Measurements from ENCODE around the gene MEF2D.

The MEF2D gene

GRCh38 chr1:156476501-156477298 lies 23.9 kb downstream of the MEF2D start (continued):
- no peak for TF ChIP-seq FEZF1 (tag by site-specific recombination; IDR thresholded peaks at IDR 0.05)
- peak; percentile 88 for TF ChIP-seq EGR2 (tag by site-specific recombination; IDR thresholded peaks at IDR 0.05; ENCODE audit: low read depth)
- no peak for TF ChIP-seq HIC1 (tag by site-specific recombination; IDR thresholded peaks at IDR 0.05)
- no peak for TF ChIP-seq ZNF114 (tag by site-specific recombination; IDR thresholded peaks at IDR 0.05)
- TF ChIP-seq REST (tag by site-specific recombination; IDR thresholded peaks at IDR 0.05), result peak; percentile 61; the same call in 1 of the 2 replicates
- TF ChIP-seq PATZ1 (tag by site-specific recombination; IDR thresholded peaks at IDR 0.05), result peak; percentile 66
- no peak for TF ChIP-seq ZNF561 (tag by site-specific recombination; IDR thresholded peaks at IDR 0.05; ENCODE audit: borderline replicate concordance)
- TF ChIP-seq ZNF660 (tag by site-specific recombination; IDR thresholded peaks at IDR 0.05), result no peak
- TF ChIP-seq OVOL3 (tag by site-specific recombination; IDR thresholded peaks at IDR 0.05), result no peak
- no peak for TF ChIP-seq ELK4 (IDR thresholded peaks at IDR 0.05; ENCODE audit: borderline replicate concordance, low read depth, low read length)
- no peak for TF ChIP-seq ZBTB10 (tag by site-specific recombination; IDR thresholded peaks at IDR 0.05)
- TF ChIP-seq ZNF529 (tag by site-specific recombination; IDR thresholded peaks at IDR 0.05; ENCODE audit: insufficient replicate concordance), result no peak
- TF ChIP-seq INSM2 (tag by site-specific recombination; IDR thresholded peaks at IDR 0.05), result no peak
- no peak for TF ChIP-seq SCRT2 (tag by site-specific recombination; IDR thresholded peaks at IDR 0.05)
- no peak for TF ChIP-seq ZNF174 (tag by site-specific recombination; IDR thresholded peaks at IDR 0.05)
- no peak for TF ChIP-seq ZSCAN4 (tag by site-specific recombination; IDR thresholded peaks at IDR 0.05)
- no peak for TF ChIP-seq ZIC2 (tag by site-specific recombination; IDR thresholded peaks at IDR 0.05)
- no peak for TF ChIP-seq TRIM28 (IDR thresholded peaks at IDR 0.05; ENCODE audit: borderline replicate concordance, low read length)
- TF ChIP-seq ZNF341 (tag by site-specific recombination; IDR thresholded peaks at IDR 0.05; ENCODE audit: low read depth), result peak; percentile 44
- no peak for TF ChIP-seq ZNF623 (tag by site-specific recombination; IDR thresholded peaks at IDR 0.05)
- TF ChIP-seq ZNF202 (tag by site-specific recombination; IDR thresholded peaks at IDR 0.05; ENCODE audit: borderline replicate concordance), result no peak
